IMR-90 (cell line): ENCODE data around the gene ITPKB. TPM values are rescaled to one million over a fixed set of nuclear protein-coding genes. Genes with fewer than 3 reads are reported as not detected.

ENCODE experiments used
- ATAC-seq: fragments of 200-7000 bp; cut with Tn5 transposase; 2 replicates; pipeline ENCODE4 v1.9.1; 2020; ENCODE audit warnings: low read depth, mild to moderate bottlenecking, moderate library complexity
- BruUV-seq: library from RNA; stranded (reverse); fragments of 400-500 nt; replicated peaks from 2 replicates; lab custom pipeline; 2021; lab: Mats Ljungman, UMichigan
- CTCF ChIA-PET: fragments of 300-600 bp; formaldehyde crosslinking; extraction: SDS; loops from one replicate; lab custom pipeline; 2021; ENCODE audit warnings: antibody characterized with exemption; lab: Yijun Ruan, JAX
- POLR2A ChIA-PET: fragments of 300-600 bp; sonication (Branson Sonifier 250); formaldehyde crosslinking; loops from one replicate; lab custom pipeline; 2022; ENCODE audit warnings: antibody characterized with exemption; ENCODE audit not compliant: unreplicated experiment; lab: Charles Lee
- DNase-seq: peaks from one replicate; pipeline ENCODE4 v3.0.0; 2013
- H2AFZ ChIP-seq: replicated peaks from 2 replicates; pipeline ENCODE3; 2013; ENCODE audit warnings: low read length, mild to moderate bottlenecking; ENCODE audit not compliant: poor library complexity
- H2AK5ac ChIP-seq: 2 replicates; pipeline ENCODE4 v1.6.1; 2013; ENCODE audit warnings: low read depth, low read length, inconsistent platforms
- H2AK9ac ChIP-seq: replicated peaks from 2 replicates; pipeline ENCODE3; 2013; ENCODE audit warnings: mild to moderate bottlenecking, low read depth, low read length, moderate library complexity; ENCODE audit not compliant: poor library complexity
- H2BK120ac ChIP-seq: 2 replicates; pipeline ENCODE4 v1.6.1; 2013; ENCODE audit warnings: low read depth, low read length, inconsistent platforms
- H2BK15ac ChIP-seq: 3 replicates; pipeline ENCODE4 v1.6.1; 2013; ENCODE audit warnings: low read depth, low read length, inconsistent platforms
- H2BK20ac ChIP-seq: 2 replicates; pipeline ENCODE4 v1.6.1; 2013; ENCODE audit warnings: low read depth, mild to moderate bottlenecking, inconsistent platforms, low read length, moderate library complexity
- H2BK5ac ChIP-seq: 2 replicates; pipeline ENCODE4 v1.6.1; 2013; ENCODE audit warnings: mild to moderate bottlenecking, low read depth, low read length, inconsistent platforms; ENCODE audit not compliant: poor library complexity, severe bottlenecking
- H3K14ac ChIP-seq: replicated peaks from 2 replicates; pipeline ENCODE4 v1.6.1; 2013; ENCODE audit warnings: low read depth, low read length, inconsistent platforms
- H3K18ac ChIP-seq: 2 replicates; pipeline ENCODE4 v1.6.1; 2013; ENCODE audit warnings: low read depth, low read length, control low read depth
- H3K23ac ChIP-seq: 2 replicates; pipeline ENCODE4 v1.6.1; 2013; ENCODE audit warnings: low read depth, low read length, inconsistent platforms
- H3K27ac ChIP-seq: 2 replicates; pipeline ENCODE4 v1.5.1; 2013; ENCODE audit warnings: mild to moderate bottlenecking, control low read depth, low read length; ENCODE audit not compliant: insufficient read depth
- H3K27me3 ChIP-seq: 2 replicates; pipeline ENCODE4 v1.6.1; 2013; ENCODE audit warnings: low read length; ENCODE audit not compliant: control insufficient read depth, insufficient read depth
- H3K36me3 ChIP-seq: 2 replicates; pipeline ENCODE4 v1.6.1; 2013; ENCODE audit warnings: low read length, mixed read lengths; ENCODE audit not compliant: control insufficient read depth, insufficient read depth
- H3K4ac ChIP-seq: 2 replicates; pipeline ENCODE4 v1.6.1; 2013; ENCODE audit warnings: low read depth, low read length, inconsistent platforms
- H3K4me1 ChIP-seq: 2 replicates; pipeline ENCODE4 v1.6.1; 2013; ENCODE audit warnings: low read length, mixed read lengths; ENCODE audit not compliant: control insufficient read depth, insufficient read depth
- H3K4me2 ChIP-seq: 2 replicates; pipeline ENCODE4 v1.6.1; 2013; ENCODE audit warnings: low read depth, mild to moderate bottlenecking, control low read depth, low read length, moderate library complexity
- H3K4me3 ChIP-seq: 2 replicates; pipeline ENCODE4 v1.5.1; 2013; ENCODE audit warnings: low read depth, mild to moderate bottlenecking, control low read depth, low read length, moderate library complexity; ENCODE audit not compliant: insufficient read depth
- H3K56ac ChIP-seq: 2 replicates; pipeline ENCODE4 v1.6.1; 2013; ENCODE audit warnings: low read length, inconsistent platforms; ENCODE audit not compliant: insufficient read depth; ENCODE audit errors: extremely low read depth
- H3K79me1 ChIP-seq, 2 experiments: 2 replicates each; pipeline ENCODE4 v1.6.1; 2013; ENCODE audit warnings: low read length in 2 of 2, inconsistent platforms in 1 of 2, low read depth in 1 of 2
- H3K9ac ChIP-seq: 2 replicates; pipeline ENCODE4 v1.6.1; 2013; ENCODE audit warnings: low read depth, low read length, control low read depth
- H3K9me1 ChIP-seq: 2 replicates; pipeline ENCODE4 v1.6.1; 2013; ENCODE audit warnings: low read length, inconsistent platforms; ENCODE audit not compliant: insufficient read depth
- H3K9me3 ChIP-seq: 2 replicates; pipeline ENCODE4 v1.6.1; 2013; ENCODE audit warnings: low read length; ENCODE audit not compliant: control insufficient read depth, insufficient read depth
- H4K20me1 ChIP-seq: 2 replicates; pipeline ENCODE4 v1.6.1; 2013; ENCODE audit warnings: low read length, inconsistent platforms; ENCODE audit not compliant: insufficient read depth
- H4K5ac ChIP-seq: 2 replicates; pipeline ENCODE4 v1.6.1; 2013; ENCODE audit warnings: mild to moderate bottlenecking, low read depth, low read length, control low read depth
- H4K8ac ChIP-seq, 2 experiments: 2 replicates each; pipeline ENCODE4 v1.6.1; 2013; ENCODE audit warnings: low read depth in 2 of 2, low read length in 2 of 2, control low read depth in 1 of 2, inconsistent platforms in 1 of 2
- H4K91ac ChIP-seq: 2 replicates; pipeline ENCODE4 v1.6.1; 2013; ENCODE audit warnings: low read depth, low read length, inconsistent platforms; ENCODE audit not compliant: insufficient read depth
- BHLHE40 ChIP-seq: fragments of 150-350 bp; IDR thresholded peaks from 2 replicates; pipeline ENCODE4 v1.6.1; 2016; ENCODE audit warnings: mild to moderate bottlenecking, low read depth, low read length
- CEBPB ChIP-seq: IDR thresholded peaks from 2 replicates; pipeline ENCODE4 v1.6.1; 2012; ENCODE audit warnings: low read depth, low read length, improper control_type of control experiment
- CHD1 ChIP-seq: IDR thresholded peaks from 2 replicates; pipeline ENCODE4 v1.6.1; 2012; ENCODE audit warnings: low read depth, low read length, improper control_type of control experiment
- CTCF ChIP-seq: conservative IDR thresholded peaks from 2 replicates; pipeline ENCODE4 v1.5.1; 2012; ENCODE audit warnings: mild to moderate bottlenecking, low read depth, low read length, improper control_type of control experiment
- ELK1 ChIP-seq: fragments of 150-350 bp; IDR thresholded peaks from 2 replicates; pipeline ENCODE4 v1.6.1; 2016; ENCODE audit warnings: low read depth, mild to moderate bottlenecking, low read length, moderate library complexity, borderline replicate concordance
- FOS ChIP-seq: fragments of 150-350 bp; IDR thresholded peaks from 2 replicates; pipeline ENCODE4 v1.6.1; 2016; ENCODE audit warnings: low read depth, low read length
- MAFK ChIP-seq: IDR thresholded peaks from 2 replicates; pipeline ENCODE4 v1.6.1; 2012; ENCODE audit warnings: low read depth, low read length, improper control_type of control experiment
- MAZ ChIP-seq: IDR thresholded peaks from 2 replicates; pipeline ENCODE4 v1.6.1; 2012; ENCODE audit warnings: low read depth, mild to moderate bottlenecking, low read length, improper control_type of control experiment, moderate library complexity, borderline replicate concordance
- NFE2L2 ChIP-seq: fragments of 150-350 bp; IDR thresholded peaks from 2 replicates; pipeline ENCODE4 v1.6.1; 2016; ENCODE audit warnings: low read depth, mild to moderate bottlenecking, low read length
- POLR2A ChIP-seq: IDR thresholded peaks from 2 replicates; pipeline ENCODE4 v1.6.1; 2012; ENCODE audit warnings: mild to moderate bottlenecking, low read depth, low read length
- RAD21 ChIP-seq: IDR thresholded peaks from 2 replicates; pipeline ENCODE4 v1.6.1; 2012; ENCODE audit warnings: low read length, improper control_type of control experiment
- RCOR1 ChIP-seq: IDR thresholded peaks from 2 replicates; pipeline ENCODE4 v1.6.1; 2012; ENCODE audit warnings: mild to moderate bottlenecking, low read length, improper control_type of control experiment; ENCODE audit not compliant: insufficient replicate concordance
- RFX5 ChIP-seq: IDR thresholded peaks from 2 replicates; pipeline ENCODE4 v1.8.0; 2012; ENCODE audit warnings: low read depth, mild to moderate bottlenecking, low read length, moderate library complexity
- SMC3 ChIP-seq: fragments of 150-350 bp; IDR thresholded peaks from 2 replicates; pipeline ENCODE4 v1.6.1; 2016; ENCODE audit warnings: low read depth, mild to moderate bottlenecking, antibody characterized with exemption, low read length, moderate library complexity
- USF2 ChIP-seq: fragments of 150-350 bp; IDR thresholded peaks from 2 replicates; pipeline ENCODE4 v1.6.1; 2017; ENCODE audit warnings: mild to moderate bottlenecking, antibody characterized with exemption, low read length, low read depth
- WGBS, 2 experiments: methylation state at CpG; one replicate each; pipeline versions ENCODE4 v1.1.5 to v1.1.7; 2013; ENCODE audit warnings: missing lambda C conversion rate in 2 of 2; ENCODE audit not compliant: insufficient read length in 1 of 2; ENCODE audit errors: extremely low coverage in 2 of 2; 5-methylcytosine and 5-hydroxymethylcytosine counted together
- dilution Hi-C: fragments of 300-500 bp; cut with HindIII; formaldehyde crosslinking; loops from one replicate; pipeline ENCODE4 v1.14.3; 2018; ENCODE audit warnings: low sequenced_read_pairs; ENCODE audit not compliant: unreplicated experiment
- in situ Hi-C: fragments of 300-500 bp; cut with MboI; formaldehyde crosslinking; loops from 3 replicates; pipeline ENCODE4 v1.14.3; 2019; ENCODE audit warnings: low sequenced_read_pairs, inconsistent platforms, mixed read lengths
- intact Hi-C: fragments of 100-400 bp; cut with micrococcal nuclease; formaldehyde crosslinking; loops from 2 replicates; pipeline ENCODE4 v1.10.0; 2022
- polyA plus RNA-seq, 3 experiments: library from polyadenylated mRNA; depleted of rRNA; stranded (reverse); fragments of >200 nt; gene quantifications; 2 replicates each; pipeline ENCODE4 v1.2.3, GENCODE V29; 2012; ENCODE audit warnings: low replicate concordance in 1 of 3
- total RNA-seq: library from RNA; depleted of rRNA; stranded (reverse); fragments of >200 nt; gene quantifications from 2 replicates; pipeline ENCODE4 v1.2.3, GENCODE V29; 2012

ITPKB gene
- total and polyA plus RNA-seq, 2 of the 4 experiments (the other 2 are of a cell fraction), result 0.72 to 1.4 TPM

GRCh38 chr1:226646026-226646869, 92.8 kb downstream of the ITPKB start:
- Histone ChIP-seq H3K9ac (no peak overlapping the region), H3K4me2 (no peak overlapping the region), H3K4me1 (peaks cover 22% of the 10 kb centered on the region), H3K27me3 (no peaks in the 10 kb centered on the region), H3K14ac (no peak overlapping the region), H2BK5ac (no peak overlapping the region), H4K8ac (peak overlapping the region in 1 of 2 experiments; percentile 12; a peak in 1 of 4 replicates), H3K18ac (no peak overlapping the region), H3K27ac (no peak overlapping the region), H2BK15ac (no peak overlapping the region; the same call in 2 of the 3 replicates), H2BK120ac (no peak overlapping the region), H2AK5ac (no peak overlapping the region), H2BK20ac (no peak overlapping the region), H4K5ac (no peak overlapping the region), H4K20me1 (no peaks in the 10 kb centered on the region), H3K4me3 (no peak overlapping the region), H3K9me1 (peaks cover 9% of the 10 kb centered on the region), H3K56ac (no peak overlapping the region), H3K23ac (0 out of 2 replicates have a peak overlapping the region, but pooled peaks have one; percentile 12), H2AK9ac (peak overlapping the region; percentile 33), H3K4ac (0 out of 2 replicates have a peak overlapping the region, but pooled peaks have one; percentile 1), H2AFZ (peak overlapping the region; percentile 63), H3K9me3 (no peaks in the 10 kb centered on the region), H4K91ac (0 out of 2 replicates have a peak overlapping the region, but pooled peaks have one; percentile 6), H3K79me1 (no peaks in the 10 kb centered on the region), H3K36me3 (peaks cover 7% of the 10 kb centered on the region)
- WGBS, 2 experiments, result 80% methylated on average over 2 of the region's 18 CpGs; no CpG with 5 or more reads in 1 of the 2 experiments
- BruUV-seq, result no TSS peak
- intact Hi-C loops, result no loop called here
- in situ Hi-C loops, result no loop called here
- DNase-seq (no peak), ATAC-seq (peak; percentile 43)
- dilution Hi-C loops, result no loop called here
- CTCF ChIA-PET, result no interaction called here
- POLR2A ChIA-PET, result no interaction called here
- TF ChIP-seq CEBPB (no peak), CTCF (no peak), BHLHE40 (no peak), POLR2A (no peak), NFE2L2 (no peak), RCOR1 (no peak), MAZ (no peak), ELK1 (no peak), USF2 (no peak), SMC3 (no peak), RAD21 (no peak), CHD1 (no peak), FOS (no peak), RFX5 (no peak), MAFK (no peak)
